Neuron (in vitro differentiated cells): ENCODE results near the gene LUM.

Experiments used
- H2AFZ ChIP-seq: one replicate; pipeline ENCODE4 v1.6.1; 2013; ENCODE audit warnings: low read depth, mild to moderate bottlenecking, inconsistent platforms, low read length, moderate library complexity
- H3K27me3 ChIP-seq: one replicate; pipeline ENCODE4 v1.6.1; 2013; ENCODE audit warnings: low read length; ENCODE audit not compliant: insufficient read depth
- H3K36me3 ChIP-seq: one replicate; pipeline ENCODE4 v1.6.1; 2013; ENCODE audit warnings: low read length; ENCODE audit not compliant: insufficient read depth
- H3K4me1 ChIP-seq: one replicate; pipeline ENCODE4 v1.6.1; 2013; ENCODE audit warnings: low read length; ENCODE audit not compliant: insufficient read depth
- H3K4me3 ChIP-seq: 2 replicates; pipeline ENCODE4 v1.5.1; 2013; ENCODE audit warnings: mild to moderate bottlenecking, low read length, moderate library complexity
- H3K9me3 ChIP-seq: one replicate; pipeline ENCODE4 v1.6.1; 2013; ENCODE audit warnings: low read length

Gene LUM

DNA sequence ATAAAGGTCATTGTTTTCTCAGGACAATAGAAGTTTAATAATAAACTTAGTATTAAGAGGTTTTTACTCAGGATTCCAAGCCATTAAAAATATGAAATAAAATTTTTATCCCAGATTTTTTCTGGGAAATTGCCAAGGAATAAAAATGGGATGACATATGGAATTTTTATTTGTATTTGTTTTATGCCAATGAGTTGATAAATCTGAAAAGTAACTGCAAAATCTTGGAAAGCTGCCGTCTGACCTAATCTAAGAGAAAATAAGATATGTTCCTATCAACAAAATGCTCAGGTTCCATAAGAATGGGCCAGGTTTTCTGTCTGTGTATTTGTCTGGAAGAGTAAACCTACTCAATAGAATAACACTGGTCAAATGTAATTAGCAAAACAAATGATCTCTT lies 31.3 kb downstream of the LUM start:
- Histone ChIP-seq H3K9me3 (no peaks in the 10 kb centered on the region), H3K4me3 (no peak overlapping the region)

DNA sequence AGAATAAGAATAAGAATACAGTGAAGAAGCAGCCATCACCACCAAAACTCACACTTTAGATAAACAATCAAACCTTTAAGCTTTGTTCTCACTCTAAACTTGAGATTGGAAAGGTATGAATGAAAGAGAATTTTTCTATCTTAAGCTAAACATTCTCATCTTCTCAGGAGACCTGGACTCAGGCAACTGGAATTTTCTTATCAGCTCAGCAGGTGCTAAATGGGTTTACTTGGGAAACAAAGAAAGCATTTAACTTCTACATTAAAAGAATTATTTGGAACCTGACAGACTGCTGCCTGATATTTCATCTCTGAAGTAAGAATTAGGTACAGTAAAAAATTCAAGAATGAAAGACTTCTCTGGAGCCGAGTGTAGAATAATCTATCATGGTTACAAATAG lies 32.8 kb downstream of the LUM start:
- no peak overlapping the region for H2AFZ ChIP-seq

More for the DNA sequence above, 31.3 kb downstream of the LUM start:
- Histone ChIP-seq H3K4me1 (no peaks in the 10 kb centered on the region), H3K36me3 (no peaks in the 10 kb centered on the region), H3K27me3 (no peaks in the 10 kb centered on the region), H2AFZ (no peak overlapping the region)

DNA sequence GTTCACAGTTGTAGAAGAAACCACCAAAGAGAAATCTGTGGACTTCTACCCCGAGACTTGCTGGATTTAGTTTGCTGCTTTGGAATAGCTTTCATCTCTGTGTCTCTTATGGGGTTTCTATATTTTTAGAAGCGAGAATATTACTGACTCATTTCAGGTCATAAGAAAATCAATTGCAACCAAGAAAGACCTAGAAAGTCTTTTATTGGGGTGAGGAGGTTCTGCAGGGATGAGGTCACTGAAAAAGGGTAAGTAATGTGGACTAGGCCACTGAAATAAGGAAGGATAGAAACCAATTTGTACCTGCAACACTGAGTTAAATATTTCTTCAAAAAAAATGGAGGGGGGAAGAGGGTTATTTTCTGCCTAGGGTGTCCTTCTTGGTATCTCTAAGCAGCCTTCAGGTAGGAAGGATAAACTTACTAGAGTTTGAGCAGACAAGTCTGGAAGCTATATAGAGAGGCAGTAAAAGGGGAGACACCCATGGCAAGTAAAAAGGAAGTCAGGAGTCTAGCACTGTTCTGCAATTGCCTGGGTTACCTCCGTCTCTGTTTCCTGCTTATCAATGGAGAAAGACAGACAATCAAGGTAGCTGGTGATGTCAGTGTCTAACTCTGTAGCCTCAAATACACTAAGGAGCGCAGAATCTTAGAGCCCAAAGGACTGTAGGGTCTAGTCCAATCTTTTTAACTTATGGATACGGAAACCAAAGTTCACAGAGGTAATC lies 33.9 kb downstream of the LUM start:
- H3K27me3 ChIP-seq = no peaks in the 10 kb centered on the region
- no peaks in the 10 kb centered on the region for H3K9me3 ChIP-seq
- H3K4me3 ChIP-seq = no peak overlapping the region
- H2AFZ ChIP-seq = no peak overlapping the region
- no peaks in the 10 kb centered on the region for H3K36me3 ChIP-seq
- H3K4me1 ChIP-seq = no peaks in the 10 kb centered on the region

More for the DNA sequence above, 32.8 kb downstream of the LUM start:
- no peaks in the 10 kb centered on the region for H3K27me3 ChIP-seq
- H3K4me3 ChIP-seq = no peak overlapping the region
- H3K36me3 ChIP-seq = no peaks in the 10 kb centered on the region
- H3K4me1 ChIP-seq = no peaks in the 10 kb centered on the region
- H3K9me3 ChIP-seq = no peaks in the 10 kb centered on the region

DNA sequence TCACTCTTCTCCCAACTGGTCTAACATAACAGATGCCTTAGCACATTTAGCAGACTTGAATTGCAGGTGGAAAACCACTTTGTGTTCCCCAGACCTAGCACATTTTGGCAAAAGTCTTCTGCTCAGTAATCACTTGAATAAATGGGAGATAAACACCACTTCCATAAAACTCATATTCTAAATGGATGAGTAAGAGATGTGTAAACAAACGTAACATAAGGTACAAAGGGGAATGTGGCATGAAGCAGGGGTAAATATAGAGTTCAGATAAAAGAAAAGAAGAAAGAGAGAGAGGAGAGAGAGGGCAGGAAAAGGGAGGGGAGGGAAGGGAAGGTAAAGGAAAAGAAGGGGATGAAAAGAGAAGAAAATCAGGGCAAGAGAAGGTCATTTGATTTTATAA lies 36.4 kb downstream of the LUM start:
- Histone ChIP-seq H3K9me3 (no peaks in the 10 kb centered on the region), H3K27me3 (no peaks in the 10 kb centered on the region), H3K36me3 (no peaks in the 10 kb centered on the region), H3K4me3 (no peak overlapping the region), H3K4me1 (no peaks in the 10 kb centered on the region), H2AFZ (no peak overlapping the region)

DNA sequence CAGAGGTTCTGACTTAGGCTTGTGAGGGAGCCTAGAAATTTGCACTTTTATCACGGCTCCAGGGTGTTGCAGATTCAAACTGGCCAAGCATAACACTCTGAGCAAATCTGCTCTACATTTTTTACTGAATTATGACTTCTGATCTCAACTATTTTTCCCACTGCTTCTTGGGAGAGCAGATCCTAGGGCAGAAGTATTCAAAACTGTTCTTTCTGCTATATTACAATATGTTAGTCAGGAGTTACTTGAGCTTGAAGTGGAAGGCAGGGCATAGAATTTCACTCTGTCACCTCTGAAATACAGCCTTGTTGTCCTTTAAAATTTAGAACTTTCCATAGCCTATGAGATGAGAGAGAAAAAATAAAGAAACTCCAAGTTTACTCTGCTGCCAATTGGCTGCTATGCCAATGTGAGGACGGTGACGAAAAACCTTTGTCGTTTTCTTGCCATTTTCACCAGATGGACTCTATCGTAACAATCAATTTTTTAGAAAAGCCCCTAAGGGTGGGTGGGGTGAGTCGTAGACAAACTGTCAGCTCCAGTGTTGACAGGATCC lies 37.1 kb downstream of the LUM start:
- H3K4me1 ChIP-seq = no peaks in the 10 kb centered on the region
- H3K27me3 ChIP-seq = no peaks in the 10 kb centered on the region
- H3K4me3 ChIP-seq = no peak overlapping the region
- H3K36me3 ChIP-seq = no peaks in the 10 kb centered on the region
- H3K9me3 ChIP-seq = no peaks in the 10 kb centered on the region
- H2AFZ ChIP-seq = no peak overlapping the region

DNA sequence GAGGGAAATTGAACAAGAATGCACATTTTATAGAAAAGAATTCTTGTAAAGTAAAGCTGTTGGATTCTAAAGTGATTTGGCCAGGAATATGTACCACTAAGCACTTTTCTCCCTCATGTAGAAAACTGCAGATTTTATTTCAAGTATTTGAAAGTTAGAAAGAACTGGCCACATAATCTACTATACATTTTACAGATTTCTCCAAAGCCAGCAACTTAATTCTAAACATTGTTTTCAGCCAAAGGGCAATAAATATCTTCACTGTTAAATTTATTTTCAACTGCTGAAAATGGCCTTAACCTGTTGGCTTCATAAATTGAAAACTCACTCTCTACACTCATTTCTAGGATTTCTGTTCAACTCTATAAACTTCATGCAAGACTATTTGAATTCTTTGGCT lies 37.9 kb downstream of the LUM start:
- H2AFZ ChIP-seq = no peak overlapping the region
- H3K4me1 ChIP-seq = no peaks in the 10 kb centered on the region
- H3K27me3 ChIP-seq = no peaks in the 10 kb centered on the region
- no peak overlapping the region for H3K4me3 ChIP-seq
- no peaks in the 10 kb centered on the region for H3K36me3 ChIP-seq
- H3K9me3 ChIP-seq = no peaks in the 10 kb centered on the region

DNA sequence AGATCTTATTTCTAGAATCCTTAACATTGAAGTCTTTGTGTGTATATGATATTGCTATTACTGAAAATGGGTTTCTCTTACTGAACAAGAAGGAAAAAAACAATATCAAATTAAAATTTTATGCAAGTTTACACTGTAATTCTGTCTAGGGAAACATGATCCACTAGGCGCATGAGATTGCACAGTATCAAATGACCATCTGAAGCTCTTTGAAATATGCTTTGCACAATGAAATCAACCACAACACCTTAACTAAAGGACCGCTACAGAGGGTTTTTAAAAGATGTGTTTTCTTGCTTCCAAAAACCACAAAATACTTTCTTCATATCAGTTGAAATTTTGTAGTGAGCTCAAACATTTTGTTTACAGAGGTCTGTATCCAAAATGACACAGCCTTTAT lies 38.4 kb downstream of the LUM start:
- no peaks in the 10 kb centered on the region for H3K4me1 ChIP-seq
- no peaks in the 10 kb centered on the region for H3K9me3 ChIP-seq
- no peak overlapping the region for H3K4me3 ChIP-seq
- no peaks in the 10 kb centered on the region for H3K36me3 ChIP-seq
- H2AFZ ChIP-seq = no peak overlapping the region
- no peaks in the 10 kb centered on the region for H3K27me3 ChIP-seq

DNA sequence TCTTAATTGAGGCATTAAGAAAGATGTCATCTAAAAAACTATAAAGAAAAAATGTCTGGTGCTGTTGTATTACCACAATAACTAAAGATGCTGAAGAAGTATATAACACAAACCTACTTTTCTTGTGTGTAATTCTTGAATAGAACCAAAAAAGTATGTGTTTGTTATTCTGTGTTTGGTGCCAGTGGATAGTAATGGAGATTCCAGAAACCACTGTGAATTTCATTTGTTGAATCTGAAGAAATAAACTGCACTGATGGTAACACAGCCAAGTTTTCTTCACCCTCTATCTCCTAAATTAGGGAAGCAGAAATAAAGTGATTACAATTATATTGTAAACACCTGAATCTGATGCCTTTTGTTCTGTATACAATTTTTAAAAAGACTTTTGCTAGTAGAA lies 40.4 kb downstream of the LUM start:
- no peaks in the 10 kb centered on the region for H3K27me3 ChIP-seq
- H2AFZ ChIP-seq = no peak overlapping the region
- H3K36me3 ChIP-seq = no peaks in the 10 kb centered on the region
- no peak overlapping the region for H3K4me3 ChIP-seq
- no peaks in the 10 kb centered on the region for H3K9me3 ChIP-seq
- no peaks in the 10 kb centered on the region for H3K4me1 ChIP-seq

DNA sequence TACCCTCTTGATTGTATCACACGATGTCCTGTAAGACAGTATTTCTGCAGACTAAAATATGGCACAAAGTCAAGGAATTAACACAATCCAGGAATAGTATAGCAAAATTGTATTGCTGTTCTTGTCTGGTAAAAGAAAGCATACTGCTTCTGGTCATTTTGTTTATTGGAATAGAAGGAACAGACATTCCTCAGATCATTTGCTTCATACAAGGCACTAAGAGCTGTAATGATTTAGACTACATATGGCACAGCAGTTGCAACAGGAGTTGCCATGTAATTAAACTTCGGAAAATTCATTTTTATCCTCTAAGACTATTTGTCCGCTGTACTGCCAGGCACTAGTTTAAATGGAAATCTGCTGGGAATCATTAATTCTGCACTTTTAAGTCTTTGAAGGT lies 45.9 kb downstream of the LUM start:
- no peak overlapping the region for H3K4me3 ChIP-seq
- H3K4me1 ChIP-seq = no peaks in the 10 kb centered on the region
- no peaks in the 10 kb centered on the region for H3K36me3 ChIP-seq
- H3K9me3 ChIP-seq = no peaks in the 10 kb centered on the region
- H2AFZ ChIP-seq = no peak overlapping the region
- no peaks in the 10 kb centered on the region for H3K27me3 ChIP-seq

DNA sequence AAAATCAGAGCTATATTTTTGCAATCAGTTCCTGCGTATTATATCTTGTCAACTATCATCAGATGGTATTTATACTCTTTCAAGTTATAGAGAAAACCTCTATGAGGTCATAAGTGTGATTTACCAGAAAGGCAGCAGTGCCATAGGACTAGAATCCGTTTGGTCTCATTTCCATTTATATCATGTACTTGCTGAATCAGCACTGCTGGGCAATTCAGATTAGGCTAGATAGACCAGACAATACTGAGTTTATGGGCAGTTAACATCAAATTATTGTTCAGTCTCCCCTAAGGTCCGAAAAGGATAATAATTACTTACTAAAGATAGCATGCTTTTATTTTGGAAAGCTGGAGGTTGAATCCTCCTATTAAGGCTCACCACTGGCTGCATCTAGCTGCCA lies 46.7 kb downstream of the LUM start:
- H3K9me3 ChIP-seq = no peaks in the 10 kb centered on the region
- H3K4me3 ChIP-seq = no peak overlapping the region
- H3K4me1 ChIP-seq = no peaks in the 10 kb centered on the region
- no peak overlapping the region for H2AFZ ChIP-seq
- no peaks in the 10 kb centered on the region for H3K27me3 ChIP-seq
- no peaks in the 10 kb centered on the region for H3K36me3 ChIP-seq

DNA sequence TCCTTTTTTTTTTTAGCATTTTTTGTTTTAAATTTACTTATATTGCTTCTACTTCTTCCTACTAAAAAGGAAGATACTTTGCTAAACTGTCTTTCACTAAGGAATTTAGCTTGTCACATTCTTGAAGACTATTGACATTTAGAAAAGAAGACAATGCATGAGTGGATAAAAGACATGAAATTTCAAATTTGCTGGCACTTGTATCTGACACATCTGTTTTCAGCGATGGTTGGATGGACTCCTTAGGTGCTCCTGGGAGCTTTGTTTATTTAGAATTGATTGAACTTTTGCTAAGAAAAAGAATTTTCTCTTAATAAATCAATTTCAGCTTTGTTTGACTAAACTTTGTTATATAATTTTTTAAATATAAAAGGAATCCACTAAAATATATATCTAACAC lies 50.2 kb downstream of the LUM start:
- H3K36me3 ChIP-seq = no peaks in the 10 kb centered on the region
- no peaks in the 10 kb centered on the region for H3K27me3 ChIP-seq
- H3K9me3 ChIP-seq = no peaks in the 10 kb centered on the region
- H3K4me3 ChIP-seq = no peak overlapping the region
- H3K4me1 ChIP-seq = no peaks in the 10 kb centered on the region
- H2AFZ ChIP-seq = no peak overlapping the region

DNA sequence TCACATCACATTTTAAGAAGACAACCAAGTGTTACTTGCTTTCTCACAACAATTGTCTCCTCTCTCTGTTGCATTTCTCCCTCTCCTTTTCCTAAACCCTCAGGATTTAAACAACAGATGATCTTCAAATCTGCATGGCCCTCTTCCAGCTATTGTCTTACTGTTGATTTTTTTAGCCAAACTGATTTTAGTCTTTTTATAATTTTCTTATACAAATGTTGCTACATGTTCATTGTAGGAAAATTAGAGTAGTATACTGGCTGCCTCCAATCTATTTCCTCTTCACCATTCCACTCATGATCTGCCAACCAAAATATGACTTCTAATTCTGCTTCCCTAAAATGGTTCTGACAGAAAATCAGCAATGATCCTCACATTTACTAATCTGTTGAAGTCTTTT lies 52.1 kb downstream of the LUM start:
- no peaks in the 10 kb centered on the region for H3K27me3 ChIP-seq
- no peak overlapping the region for H2AFZ ChIP-seq
- no peak overlapping the region for H3K4me3 ChIP-seq
- no peaks in the 10 kb centered on the region for H3K4me1 ChIP-seq
- no peaks in the 10 kb centered on the region for H3K36me3 ChIP-seq
- H3K9me3 ChIP-seq = no peaks in the 10 kb centered on the region

DNA sequence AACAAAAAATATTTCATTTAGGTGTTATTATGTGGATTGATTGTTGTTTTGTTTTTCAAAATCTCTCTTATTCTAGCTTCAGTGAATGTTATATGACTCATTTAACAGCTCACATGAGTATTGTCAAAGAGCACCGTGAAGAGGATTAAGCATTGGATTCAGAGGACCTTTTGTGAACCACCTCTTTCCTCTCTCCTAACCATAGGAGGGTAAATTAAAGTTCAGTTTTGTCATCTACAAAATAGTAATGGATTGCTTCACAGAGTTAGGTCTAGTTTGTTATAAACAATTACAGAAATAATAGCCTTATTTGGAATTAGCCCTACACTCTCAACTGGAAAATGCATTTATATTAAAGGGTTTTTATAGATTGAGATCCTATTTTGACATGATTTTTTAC lies 52.5 kb downstream of the LUM start:
- H3K4me1 ChIP-seq = no peaks in the 10 kb centered on the region
- H3K9me3 ChIP-seq = no peaks in the 10 kb centered on the region
- no peaks in the 10 kb centered on the region for H3K27me3 ChIP-seq
- no peaks in the 10 kb centered on the region for H3K36me3 ChIP-seq
- H2AFZ ChIP-seq = no peak overlapping the region
- no peak overlapping the region for H3K4me3 ChIP-seq
